CD4-positive, alpha-beta T cell (primary cell): ENCODE measurements around the gene PCDHGA4. TPM values are rescaled to one million over a fixed set of nuclear protein-coding genes. Genes with fewer than 3 reads are reported as not detected.

Source experiments
- ATAC-seq: fragments of 200-7000 bp; cut with Tn5 transposase; one replicate; pipeline ENCODE4 v1.10.0; 2022; ENCODE audit warnings: mild to moderate bottlenecking; ENCODE audit not compliant: poor library complexity
- CTCF ChIA-PET: fragments of 350-600 bp; sonication (Branson Sonifier 250); formaldehyde crosslinking; loops from one replicate; lab custom pipeline; 2021; ENCODE audit warnings: antibody characterized with exemption, inconsistent platforms; lab: Charles Lee
- POLR2A ChIA-PET: fragments of 350-600 bp; sonication (Branson Sonifier 250); formaldehyde crosslinking; loops from one replicate; lab custom pipeline; 2021; ENCODE audit warnings: antibody characterized with exemption, inconsistent platforms; lab: Charles Lee
- DNase-seq, 14 experiments: peaks; one replicate each; pipeline ENCODE4 v3.0.0-alpha.2; 2013 to 2020; ENCODE audit warnings: mixed read lengths in 2 of 14
- H3K27ac ChIP-seq, 2 donors: one replicate each; pipeline versions ENCODE4 v1.5.1 to v1.7.0; 2013; ENCODE audit warnings: low read length in 2 of 2, low read depth in 1 of 2, mild to moderate bottlenecking in 1 of 2
- H3K27me3 ChIP-seq, 2 experiments: 1 replicate in 1 of 2; 2 replicates in 1 of 2; pipeline versions ENCODE4 v1.6.1 to v1.7.0; 2013; ENCODE audit warnings: low read length in 2 of 2, control low read depth in 1 of 2, mild to moderate bottlenecking in 1 of 2, moderate library complexity in 1 of 2; ENCODE audit not compliant: insufficient read depth in 2 of 2, control insufficient read depth in 1 of 2
- H3K36me3 ChIP-seq: one replicate; pipeline ENCODE4 v1.6.1; 2013; ENCODE audit warnings: low read length, control low read depth; ENCODE audit not compliant: insufficient read depth
- H3K4me1 ChIP-seq: one replicate; pipeline ENCODE4 v1.6.1; 2013; ENCODE audit warnings: low read length, control low read depth; ENCODE audit not compliant: insufficient read depth
- H3K4me3 ChIP-seq: one replicate; pipeline ENCODE4 v1.5.1; 2013; ENCODE audit warnings: mild to moderate bottlenecking, low read length, moderate library complexity
- H3K9me3 ChIP-seq, 2 experiments: 1 replicate in 1 of 2; 2 replicates in 1 of 2; pipeline versions ENCODE4 v1.6.1 to v1.7.0; 2013; ENCODE audit warnings: low read length in 2 of 2, mild to moderate bottlenecking in 2 of 2, control low read depth in 1 of 2, moderate library complexity in 1 of 2; ENCODE audit not compliant: control insufficient read depth in 1 of 2, insufficient read depth in 1 of 2
- H3K27ac Mint-ChIP-seq: one replicate; pipeline ENCODE4 v1.8.0; 2020; ENCODE audit warnings: mixed read lengths
- H3K27me3 Mint-ChIP-seq: one replicate; pipeline ENCODE4 v1.8.0; 2021; ENCODE audit warnings: mixed read lengths
- H3K36me3 Mint-ChIP-seq: one replicate; pipeline ENCODE4 v1.8.0; 2021; ENCODE audit warnings: low read depth, mixed read lengths
- H3K4me1 Mint-ChIP-seq: one replicate; pipeline ENCODE4 v1.8.0; 2021; ENCODE audit warnings: low read depth, mixed read lengths
- H3K4me3 Mint-ChIP-seq: one replicate; pipeline ENCODE4 v1.8.0; 2020; ENCODE audit warnings: mild to moderate bottlenecking, mixed read lengths
- H3K9me3 Mint-ChIP-seq: one replicate; pipeline ENCODE4 v1.8.0; 2020; ENCODE audit warnings: mixed read lengths
- intact Hi-C, 2 experiments: fragments of 100-400 bp; cut with DNase I in 1 of 2; cut with micrococcal nuclease in 1 of 2; formaldehyde crosslinking; loops; one replicate each; pipeline versions ENCODE4 v1.15.1 to v1.9.0; 2023 to 2025; cut with DNase I, micrococcal nuclease
- total RNA-seq, 174 experiments: library from RNA in 2 of 174; stranded (reverse) in 2 of 174; gene quantifications; one replicate each; pipeline ENCODE4 v1.2.3 and lab custom pipeline; 2021 to 2026
- TF ChIP-seq, protein P1 (sequence below): fragments of 200-600 bp; IDR thresholded peaks from one replicate; pipeline ENCODE4 v1.8.0; 2022; ENCODE audit warnings: antibody characterized with exemption, mild to moderate bottlenecking

Gene PCDHGA4
- total RNA-seq, 2 experiments from 2014 or later: 0.08 TPM

DNA sequence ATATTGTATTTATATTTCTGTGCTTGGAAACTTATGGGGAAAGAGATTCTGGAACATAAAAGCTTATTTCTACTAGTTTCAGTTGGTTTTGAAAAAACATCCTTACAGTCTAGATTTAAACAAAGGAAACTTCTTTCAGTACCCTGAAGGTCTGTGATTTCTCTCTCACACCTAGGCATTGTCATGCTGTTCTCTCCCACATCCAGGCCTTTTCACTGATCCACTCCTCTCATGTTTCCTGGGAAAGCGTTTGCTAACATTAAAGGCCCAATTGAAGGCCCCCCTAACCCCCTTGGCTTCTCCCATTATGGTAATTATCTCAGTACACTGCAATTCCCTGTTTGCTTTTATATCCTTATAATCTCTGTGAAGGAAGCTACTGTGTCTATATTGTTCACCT is 12.0 kb upstream of the PCDHGA4 start:
- no peak for ATAC-seq
- H3K27me3 Mint-ChIP-seq: peaks cover 87% of the 10 kb centered on the region
- Histone ChIP-seq H3K27me3 (peaks cover 58 to 62% of the 10 kb centered on the region in 2 experiments), H3K9me3 (peaks cover 46 to 58% of the 10 kb centered on the region in 2 experiments), H3K4me1 (no peaks in the 10 kb centered on the region), H3K27ac (no peak overlapping the region), H3K4me3 (no peak overlapping the region), H3K36me3 (no peaks in the 10 kb centered on the region)
- no peaks in the 10 kb centered on the region for H3K4me1 Mint-ChIP-seq
- no peak for DNase-seq
- intact Hi-C loops: no loop called here
- peaks cover 18% of the 10 kb centered on the region for H3K9me3 Mint-ChIP-seq
- ChIA-PET POLR2A (no interaction called here), CTCF (interaction anchor here (1.0 to 1.7 kb wide), 2 partner anchors 23 to 215 kb away, joined by 3 to 6 read pairs; partner anchors contain the start of gene TAF7)
- peaks cover 45% of the 10 kb centered on the region for H3K36me3 Mint-ChIP-seq
- no peak overlapping the region for H3K4me3 Mint-ChIP-seq
- TF ChIP-seq, protein P1, sequence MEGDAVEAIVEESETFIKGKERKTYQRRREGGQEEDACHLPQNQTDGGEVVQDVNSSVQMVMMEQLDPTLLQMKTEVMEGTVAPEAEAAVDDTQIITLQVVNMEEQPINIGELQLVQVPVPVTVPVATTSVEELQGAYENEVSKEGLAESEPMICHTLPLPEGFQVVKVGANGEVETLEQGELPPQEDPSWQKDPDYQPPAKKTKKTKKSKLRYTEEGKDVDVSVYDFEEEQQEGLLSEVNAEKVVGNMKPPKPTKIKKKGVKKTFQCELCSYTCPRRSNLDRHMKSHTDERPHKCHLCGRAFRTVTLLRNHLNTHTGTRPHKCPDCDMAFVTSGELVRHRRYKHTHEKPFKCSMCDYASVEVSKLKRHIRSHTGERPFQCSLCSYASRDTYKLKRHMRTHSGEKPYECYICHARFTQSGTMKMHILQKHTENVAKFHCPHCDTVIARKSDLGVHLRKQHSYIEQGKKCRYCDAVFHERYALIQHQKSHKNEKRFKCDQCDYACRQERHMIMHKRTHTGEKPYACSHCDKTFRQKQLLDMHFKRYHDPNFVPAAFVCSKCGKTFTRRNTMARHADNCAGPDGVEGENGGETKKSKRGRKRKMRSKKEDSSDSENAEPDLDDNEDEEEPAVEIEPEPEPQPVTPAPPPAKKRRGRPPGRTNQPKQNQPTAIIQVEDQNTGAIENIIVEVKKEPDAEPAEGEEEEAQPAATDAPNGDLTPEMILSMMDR: no peak
- H3K27ac Mint-ChIP-seq: no peak overlapping the region

DNA sequence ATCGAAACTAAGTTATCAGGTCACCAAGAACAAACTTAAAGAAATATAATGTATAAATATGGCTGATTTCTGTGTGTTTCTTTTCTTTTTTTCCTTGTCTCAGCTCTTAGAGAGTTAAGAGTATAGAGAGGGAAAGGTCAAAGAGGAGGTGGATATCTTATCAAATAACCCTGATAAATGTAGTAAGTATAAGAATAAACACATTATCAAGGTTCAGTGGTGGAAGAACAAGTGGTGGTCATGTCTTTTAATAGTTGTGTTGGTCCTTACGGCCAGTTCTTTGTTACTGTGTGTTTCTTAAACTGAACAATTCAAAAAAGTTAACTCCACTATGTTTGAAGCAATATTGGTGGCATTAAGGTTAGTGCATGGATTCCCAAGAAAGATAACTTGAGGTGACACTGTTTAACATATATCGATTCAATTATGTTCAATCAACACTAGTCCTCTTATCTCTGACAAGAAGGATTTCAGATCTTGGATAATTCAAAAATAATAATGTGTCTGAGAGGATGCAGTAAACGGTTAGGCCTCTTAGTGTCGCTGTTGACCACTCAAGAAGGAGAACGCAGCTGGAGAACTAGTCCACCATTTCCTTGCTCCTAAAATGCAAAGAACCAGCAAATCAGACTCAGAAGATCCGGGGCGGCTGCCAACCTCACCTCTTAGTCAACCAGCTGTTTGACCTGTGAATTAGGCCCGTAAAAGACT is 11.4 kb upstream of the PCDHGA4 start, which contains the start of gene PCDHGA3:
TSS of gene PCDHGA3 (plus strand) at position 588 of the 711 bp plus-strand sequence. CDS start 205 bp downstream, outside the sequence.
- Histone ChIP-seq H3K4me3 (peak within 1 kb of the TSS; percentile 9), H3K4me1 (no peaks in the 10 kb centered on the region), H3K36me3 (no peaks in the 10 kb centered on the region), H3K9me3 (peaks cover 40 to 58% of the 10 kb centered on the region in 2 experiments), H3K27ac (no peak within 1 kb of the TSS), H3K27me3 (peaks cover 61 to 62% of the 10 kb centered on the region in 2 experiments)
- POLR2A ChIA-PET: interaction anchor here (1.1 kb wide), 1 partner anchor 23 kb away, joined by 5 read pairs; the partner anchor contains the start of gene TAF7
- Mint-ChIP-seq H3K9me3 (peaks cover 18% of the 10 kb centered on the region), H3K4me1 (no peaks in the 10 kb centered on the region), H3K27ac (no peak within 1 kb of the TSS), H3K27me3 (peaks cover 87% of the 10 kb centered on the region), H3K4me3 (peak within 1 kb of the TSS; percentile 27), H3K36me3 (peaks cover 41% of the 10 kb centered on the region)
- DNase-seq (peak in 4 of 14 experiments; percentile 11 to 34 (median 24)), ATAC-seq (no peak)
- intact Hi-C loops: no loop called here
- TF ChIP-seq, protein P1: no peak
- CTCF ChIA-PET: interaction anchor here (1.0 to 1.7 kb wide), 3 partner anchors 24 to 220 kb away, joined by 3 to 6 read pairs (median 4); partner anchors contain the start of gene TAF7

DNA sequence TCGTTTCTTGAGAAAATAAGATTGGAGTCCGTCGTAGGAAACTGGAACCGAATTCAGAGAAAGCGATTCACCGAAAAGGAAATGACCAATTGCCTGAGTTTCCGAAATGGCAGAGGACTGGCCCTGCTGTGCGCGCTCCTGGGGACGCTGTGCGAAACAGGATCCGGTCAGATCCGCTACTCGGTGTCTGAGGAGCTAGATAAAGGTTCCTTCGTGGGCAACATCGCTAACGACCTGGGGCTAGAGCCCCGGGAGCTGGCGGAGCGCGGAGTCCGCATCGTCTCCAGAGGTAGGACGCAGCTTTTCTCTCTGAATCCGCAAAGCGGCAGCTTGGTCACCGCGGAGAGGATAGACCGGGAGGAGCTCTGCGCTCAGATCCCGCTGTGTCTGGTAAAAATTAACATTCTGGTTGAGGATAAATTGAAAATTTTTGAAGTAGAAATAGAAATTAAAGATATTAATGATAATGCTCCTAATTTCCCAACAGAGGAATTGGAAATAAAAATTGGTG is 10.8 kb upstream of the PCDHGA4 start:
- Mint-ChIP-seq H3K27ac (no peak overlapping the region), H3K36me3 (peaks cover 41% of the 10 kb centered on the region), H3K4me1 (no peaks in the 10 kb centered on the region), H3K4me3 (peak overlapping the region; percentile 27), H3K27me3 (peaks cover 87% of the 10 kb centered on the region), H3K9me3 (peaks cover 18% of the 10 kb centered on the region)
- ATAC-seq (no peak), DNase-seq (no peak)
- intact Hi-C loops: no loop called here
- peaks cover 34 to 53% of the 10 kb centered on the region in 2 experiments for H3K9me3 ChIP-seq
- TF ChIP-seq, protein P1: no peak
- H3K4me1 ChIP-seq: no peaks in the 10 kb centered on the region
- no peak overlapping the region for H3K27ac ChIP-seq
- H3K36me3 ChIP-seq: no peaks in the 10 kb centered on the region
- ChIA-PET POLR2A (interaction anchor here (1.1 kb wide), 1 partner anchor 24 kb away, joined by 5 read pairs; the partner anchor contains the start of gene TAF7), CTCF (interaction anchor here (1.5 kb wide), 1 partner anchor 220 kb away, joined by 4 read pairs; no protein-coding TSS in a partner anchor)
- peaks cover 59 to 61% of the 10 kb centered on the region in 2 experiments for H3K27me3 ChIP-seq
- peak overlapping the region; percentile 9 for H3K4me3 ChIP-seq
